Gastroesophageal sphincter (tissue), 3 donors: ENCODE data around the gene LATS2.

ENCODE experiments used
- CTCF ChIP-seq, 4 experiments: fragments of 200-600 bp in 2 of 4; fragments of 450-650 bp in 2 of 4; sonication (generic) in 1 of 4; IDR thresholded peaks; one replicate each; pipeline ENCODE4 v1.5.1; 2017 to 2019; ENCODE audit warnings: antibody characterized with exemption in 4 of 4, mild to moderate bottlenecking in 2 of 4, moderate library complexity in 2 of 4
- EP300 ChIP-seq: sonication (generic); formaldehyde crosslinking; IDR thresholded peaks from one replicate; pipeline ENCODE4 v1.6.1; 2017; ENCODE audit warnings: antibody characterized with exemption, mild to moderate bottlenecking

DNA sequence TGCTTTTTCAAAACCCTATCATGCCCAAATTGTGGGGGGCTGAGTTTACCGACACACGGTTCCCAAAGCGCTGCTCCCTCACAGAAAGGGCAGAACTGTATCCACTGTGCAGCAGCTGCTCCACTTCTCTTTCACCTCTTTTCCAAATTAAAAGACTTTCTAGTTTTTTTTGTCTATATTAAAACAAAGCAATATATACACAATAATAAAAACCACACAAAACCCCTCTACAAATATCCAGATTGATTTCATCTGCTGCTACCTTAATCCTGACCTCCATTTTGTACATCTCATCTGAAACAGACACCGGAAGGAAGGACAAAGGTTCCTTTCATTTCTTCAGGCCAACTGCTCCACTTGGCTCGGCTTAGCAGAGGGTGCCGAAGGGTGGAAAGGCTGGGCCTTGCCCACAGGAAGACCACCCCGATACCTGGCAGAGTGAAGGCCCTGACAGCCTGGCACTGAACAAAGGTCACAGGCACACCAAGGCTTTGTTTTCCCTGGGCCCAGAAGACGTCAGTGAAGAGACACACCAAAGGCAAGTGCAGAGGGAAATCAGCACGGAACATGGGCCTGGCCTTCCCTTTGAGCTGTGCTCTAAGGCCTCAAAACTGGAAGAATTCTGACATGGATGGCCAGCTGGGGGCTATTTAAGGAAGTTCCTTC, 71.6 kb downstream of the LATS2 start:
- TF ChIP-seq CTCF (IDR thresholded peaks at IDR 0.05) (no peak), EP300 (no peak)
